NCI-H748 (cell line): ENCODE data around the gene ACBD4.
"Not testable (repeated sequence)": the region's sequence is repeated elsewhere in the genome, so short reads cannot be mapped to it uniquely, and the experiment has no call there.

ENCODE experiments used
- DNase-seq: peaks from one replicate; lab custom pipeline; 2025; ENCODE audit not compliant: unreplicated experiment; lab: John Stamatoyannopoulos, UW

The ACBD4 gene

GRCh38 chr17:45117848-45118646, 17.4 kb upstream of the ACBD4 start:
- DNase-seq: no peak

DNA sequence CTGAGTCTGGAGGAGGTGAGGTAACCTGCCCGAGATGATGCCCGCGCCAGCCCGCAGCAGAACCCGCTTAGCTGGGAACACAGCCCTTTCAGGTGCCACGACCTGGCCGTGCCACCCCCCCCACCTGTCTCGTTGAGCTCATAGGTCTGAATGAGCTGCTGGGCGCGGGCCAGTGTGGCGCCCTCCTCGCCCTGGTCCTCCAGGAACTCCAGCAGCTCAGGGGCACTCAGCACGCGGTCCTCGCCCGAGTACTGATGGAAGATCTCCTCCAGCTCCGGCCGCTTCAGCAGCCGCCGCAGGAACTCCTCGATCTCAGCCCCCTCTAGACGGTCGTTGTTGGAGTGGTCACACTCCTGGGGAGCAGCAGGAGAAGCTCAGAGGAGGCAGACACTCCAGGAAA, 16.8 kb upstream of the ACBD4 start:
- no peak for DNase-seq

- DNase-seq: no peak
Measured at GRCh38 chr17:45119964-45120363, 15.5 kb upstream of the ACBD4 start.

- no peak for DNase-seq
Measured at GRCh38 chr17:45120558-45120957, 14.9 kb upstream of the ACBD4 start.

DNA sequence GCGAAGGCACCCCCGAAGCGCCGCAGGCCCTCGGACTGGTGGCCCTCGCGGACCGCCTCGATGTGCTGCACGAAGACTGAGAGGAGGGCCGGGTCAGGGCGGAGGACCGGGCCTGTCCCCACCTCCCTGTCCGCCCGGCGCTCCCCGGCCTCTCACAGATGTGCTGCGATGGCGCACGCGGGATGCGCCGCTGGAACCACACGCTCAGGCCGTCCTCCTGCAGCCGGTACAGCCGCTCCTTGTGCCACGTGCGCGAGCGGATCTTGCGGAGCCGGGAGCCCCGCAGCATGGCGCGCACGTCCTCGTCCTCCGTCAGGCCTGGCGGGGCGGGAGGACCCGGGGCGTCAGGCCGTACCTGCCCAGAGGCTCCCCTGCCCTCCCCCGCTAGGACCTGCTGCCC, 14.4 kb upstream of the ACBD4 start:
- no peak for DNase-seq

GRCh38 chr17:45123076-45123770, 12.3 kb upstream of the ACBD4 start:
- DNase-seq: no peak

DNA sequence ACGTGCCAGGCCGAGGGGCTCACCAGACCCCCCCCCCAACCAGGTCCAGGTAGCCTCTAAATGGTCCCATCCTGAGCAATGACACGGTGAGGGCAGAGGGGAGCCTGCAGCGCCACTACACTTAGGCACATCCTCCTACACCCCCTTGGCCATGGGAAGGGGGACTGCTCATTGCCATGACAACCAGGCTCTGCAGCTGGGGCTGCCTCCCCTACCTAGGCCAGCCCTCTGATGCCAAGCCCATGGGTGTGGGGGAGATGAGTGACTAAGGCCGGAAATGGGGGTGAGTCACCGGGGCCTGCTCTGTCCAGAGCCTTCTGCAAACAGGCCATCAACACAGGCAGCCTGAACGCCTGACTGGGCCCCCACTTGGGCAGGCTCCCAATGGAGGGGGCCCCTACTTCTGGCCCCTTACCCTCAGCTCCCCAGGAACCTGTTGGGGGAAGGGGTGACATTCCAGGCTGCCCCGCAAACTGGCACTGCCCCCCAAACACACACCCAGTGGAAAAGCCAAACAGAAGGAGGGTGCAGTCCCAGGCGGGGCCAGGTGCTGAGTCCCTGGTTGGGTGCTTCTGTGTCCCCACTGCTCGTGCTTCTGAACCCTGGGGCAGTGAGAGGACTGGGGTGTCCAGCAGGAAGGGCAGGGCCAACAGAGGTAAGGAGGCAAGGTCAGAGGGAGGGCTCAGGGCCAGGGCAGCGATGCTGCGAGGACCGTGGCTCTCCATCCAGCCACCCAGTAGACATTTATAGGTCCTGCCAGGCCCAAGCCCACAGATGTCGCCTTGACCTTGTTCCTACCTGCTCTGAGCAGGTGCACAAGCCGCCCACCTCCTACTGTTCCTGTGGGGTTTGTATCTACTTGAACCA, 11.3 kb upstream of the ACBD4 start:
- no peak for DNase-seq

DNA sequence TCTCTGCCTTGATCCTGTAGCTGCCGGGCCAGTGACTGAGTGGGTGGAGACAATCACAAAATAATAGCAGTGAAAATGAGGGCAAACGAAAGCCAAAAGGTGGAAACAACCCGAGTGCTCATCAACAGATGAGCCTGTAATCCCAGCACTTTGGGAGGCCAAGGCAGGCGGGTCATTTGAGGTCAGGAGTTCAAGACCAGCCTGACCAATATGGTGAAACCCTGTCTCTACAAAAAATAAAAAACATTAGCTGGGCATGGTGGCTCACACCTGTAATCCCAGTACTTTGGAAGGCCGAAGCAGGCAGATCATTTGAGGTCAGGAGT, 10.7 kb upstream of the ACBD4 start:
- not testable (repeated sequence) for DNase-seq

- no peak for DNase-seq
Measured at GRCh38 chr17:45125509-45125908, 10.0 kb upstream of the ACBD4 start.

GRCh38 chr17:45127207-45127547, 8.3 kb upstream of the ACBD4 start:
- no peak for DNase-seq

DNA sequence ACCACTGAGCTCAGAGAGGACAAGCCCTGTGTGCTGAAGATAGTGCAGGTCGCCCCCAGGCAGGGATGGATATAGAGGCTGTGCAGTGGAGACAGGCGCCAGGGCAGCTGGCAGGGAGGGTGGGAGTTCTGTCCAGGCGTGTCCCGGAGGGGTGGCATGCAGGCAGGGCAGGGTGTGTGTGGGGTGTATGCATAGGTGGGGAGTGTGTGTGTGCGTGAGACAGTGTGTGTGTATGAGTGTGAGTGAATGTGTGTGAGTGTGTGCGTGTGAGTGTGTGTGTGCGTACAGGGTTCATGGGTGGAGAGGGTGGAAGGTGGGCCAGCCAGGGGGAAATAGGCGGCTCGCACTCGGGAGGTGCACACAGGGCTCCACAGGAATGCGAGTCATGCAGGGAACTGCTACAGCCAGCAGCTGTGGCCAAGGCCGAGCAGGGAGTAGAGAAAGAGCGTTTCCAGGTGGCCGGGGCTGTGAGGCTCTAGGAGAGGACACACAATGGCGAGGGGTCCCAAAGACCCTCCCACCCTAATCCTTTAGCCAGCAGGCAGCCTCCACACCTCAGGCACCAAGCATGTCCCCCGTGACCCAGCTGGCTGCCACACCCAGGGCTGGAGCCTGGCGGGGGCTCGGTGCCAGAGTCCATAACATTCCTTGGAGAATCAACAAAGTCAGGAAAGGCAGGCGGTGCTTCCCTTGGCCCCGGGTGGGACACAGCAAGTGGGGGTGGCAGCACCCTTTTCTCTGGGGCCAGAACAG, 7.8 kb upstream of the ACBD4 start:
- no peak for DNase-seq

DNA sequence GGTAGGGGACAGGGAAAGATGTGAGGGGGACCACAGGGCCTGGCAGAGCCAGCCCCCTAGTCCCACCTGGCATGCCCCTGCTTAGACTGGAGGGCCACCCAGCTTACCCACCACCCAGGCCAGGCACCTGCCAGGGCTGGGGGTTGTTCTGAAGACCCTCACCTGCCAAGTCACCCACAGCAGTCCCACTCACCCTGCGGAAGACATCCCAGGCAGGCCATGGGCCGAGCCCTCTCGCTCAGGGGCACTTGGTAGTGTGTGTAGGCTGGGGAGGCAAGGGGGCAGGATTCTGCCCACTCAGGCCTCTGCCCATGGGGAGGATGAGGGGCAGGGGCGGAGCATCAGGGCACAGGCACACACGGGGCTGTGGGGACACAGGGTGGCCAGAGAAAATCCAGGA, 7.2 kb upstream of the ACBD4 start:
- no peak for DNase-seq

DNA sequence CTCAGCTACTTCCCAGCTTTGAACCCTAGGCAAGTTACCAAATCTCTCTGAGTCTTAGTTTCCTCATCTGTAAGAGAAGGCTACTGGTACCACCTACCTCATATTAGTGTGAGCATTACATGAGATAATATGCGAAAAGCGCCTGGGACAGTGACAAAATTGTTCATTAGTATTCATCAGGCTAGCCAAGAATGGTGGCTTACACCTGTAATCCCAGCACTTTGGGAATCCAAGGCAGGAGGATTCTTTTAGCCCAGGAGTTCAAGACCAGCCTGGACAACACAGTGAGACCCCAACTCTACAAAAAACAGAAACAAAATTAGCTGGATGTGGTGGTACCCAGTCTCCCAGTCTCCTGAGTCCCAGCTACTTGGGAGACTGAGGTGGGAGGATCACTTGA, 6.5 kb upstream of the ACBD4 start:
- DNase-seq: no peak

GRCh38 chr17:45129426-45129939, 6.0 kb upstream of the ACBD4 start:
- no peak for DNase-seq

DNA sequence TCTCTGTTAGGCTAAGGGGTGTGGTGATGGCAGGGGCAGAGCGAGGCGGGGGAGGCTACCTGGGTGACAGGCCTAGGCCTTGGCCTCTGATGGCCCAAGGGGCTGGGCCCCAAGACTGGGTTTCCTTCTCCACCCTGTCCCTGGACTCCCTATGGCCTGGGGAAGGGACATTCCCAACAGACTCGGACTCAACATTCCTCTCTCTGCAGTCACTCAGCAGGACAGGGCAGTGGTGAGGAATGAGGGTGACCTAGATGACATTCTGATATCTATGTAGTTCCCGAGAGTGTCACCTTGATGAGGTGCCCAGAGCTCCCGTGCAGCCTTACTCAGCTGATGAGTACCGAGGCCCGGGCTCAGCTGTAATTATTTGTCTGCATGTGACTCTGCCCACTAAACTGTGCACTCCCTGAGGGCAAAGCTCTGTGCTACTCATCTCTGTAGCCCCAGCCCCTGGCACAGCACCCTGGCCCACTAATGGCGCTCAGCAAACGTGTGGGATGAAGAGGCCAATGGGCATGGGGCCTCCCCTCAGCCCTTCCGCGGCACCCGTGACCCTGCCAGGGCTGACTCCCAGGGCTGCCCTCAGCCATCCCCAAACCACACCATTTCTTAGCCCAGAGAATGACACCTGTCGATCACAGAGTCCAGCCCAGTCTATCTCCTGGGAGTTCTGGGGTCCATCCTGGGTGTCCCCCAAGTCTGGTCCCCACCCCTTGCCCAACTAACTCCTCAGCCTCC, 5.4 kb upstream of the ACBD4 start:
- DNase-seq: no peak

GRCh38 chr17:45130681-45131615, 4.5 kb upstream of the ACBD4 start:
- DNase-seq: no peak

- peak; percentile 75 for DNase-seq
Measured at GRCh38 chr17:45131616-45132319, 3.7 kb upstream of the ACBD4 start.

GRCh38 chr17:45132320-45132571, 3.2 kb upstream of the ACBD4 start, which contains the start of gene PLCD3:
Gene PLCD3, minus strand, starts transcription at chr17:45132515. Its CDS starts 105 bp downstream, at chr17:45132410.
- no peak for DNase-seq
